ENCODE results near the gene CD6. TPM values are rescaled to one million over a fixed set of nuclear protein-coding genes. Genes with fewer than 3 reads are reported as not detected.

Gene CD6
- total RNA-seq, 2 donors from 2014 or later, result 0.51 to 1.2 TPM

DNA sequence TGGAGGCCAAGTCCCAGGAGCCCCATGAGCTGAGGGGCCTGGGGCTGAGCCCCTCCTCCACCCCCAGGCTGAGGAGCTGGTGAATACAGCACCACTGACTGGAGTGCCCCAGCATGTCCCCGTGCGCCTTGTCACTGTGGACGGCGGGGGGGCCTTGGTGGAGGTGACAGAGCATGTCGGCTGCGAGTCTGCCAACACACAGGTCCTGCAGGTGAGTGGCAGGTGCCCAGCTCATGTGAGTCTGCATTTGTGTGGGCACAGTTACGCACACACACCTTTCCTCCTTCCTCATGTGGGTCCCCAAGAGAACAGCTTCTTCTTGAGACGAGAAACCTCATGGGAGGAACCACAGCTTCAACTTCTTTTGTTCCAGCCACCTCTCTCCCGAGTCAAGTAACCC lies 39.6 kb upstream of the CD6 start:
- 87% methylated on average over 9 of the region's 9 CpGs for WGBS
- Histone ChIP-seq H3K27ac (no peak overlapping the region), H3K9me3 (no peaks in the 10 kb centered on the region), H3K36me3 (no peaks in the 10 kb centered on the region), H3K4me1 (replicated peaks) (no peaks in the 10 kb centered on the region), H3K4me3 (no peak overlapping the region), H3K27me3 (replicated peaks; ENCODE audit: insufficient read depth) (no peaks in the 10 kb centered on the region)
- DNase-seq (ENCODE audit: low spot score), result no peak
- intact Hi-C loops (cut with DNase I), result no loop called here
- no peak for TF ChIP-seq POLR2AphosphoS5 (IDR thresholded peaks at IDR 0.05)
- TF ChIP-seq POLR2A (IDR thresholded peaks at IDR 0.05), result no peak
- TF ChIP-seq, protein P1, sequence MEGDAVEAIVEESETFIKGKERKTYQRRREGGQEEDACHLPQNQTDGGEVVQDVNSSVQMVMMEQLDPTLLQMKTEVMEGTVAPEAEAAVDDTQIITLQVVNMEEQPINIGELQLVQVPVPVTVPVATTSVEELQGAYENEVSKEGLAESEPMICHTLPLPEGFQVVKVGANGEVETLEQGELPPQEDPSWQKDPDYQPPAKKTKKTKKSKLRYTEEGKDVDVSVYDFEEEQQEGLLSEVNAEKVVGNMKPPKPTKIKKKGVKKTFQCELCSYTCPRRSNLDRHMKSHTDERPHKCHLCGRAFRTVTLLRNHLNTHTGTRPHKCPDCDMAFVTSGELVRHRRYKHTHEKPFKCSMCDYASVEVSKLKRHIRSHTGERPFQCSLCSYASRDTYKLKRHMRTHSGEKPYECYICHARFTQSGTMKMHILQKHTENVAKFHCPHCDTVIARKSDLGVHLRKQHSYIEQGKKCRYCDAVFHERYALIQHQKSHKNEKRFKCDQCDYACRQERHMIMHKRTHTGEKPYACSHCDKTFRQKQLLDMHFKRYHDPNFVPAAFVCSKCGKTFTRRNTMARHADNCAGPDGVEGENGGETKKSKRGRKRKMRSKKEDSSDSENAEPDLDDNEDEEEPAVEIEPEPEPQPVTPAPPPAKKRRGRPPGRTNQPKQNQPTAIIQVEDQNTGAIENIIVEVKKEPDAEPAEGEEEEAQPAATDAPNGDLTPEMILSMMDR (IDR thresholded peaks at IDR 0.05), result no peak

DNA sequence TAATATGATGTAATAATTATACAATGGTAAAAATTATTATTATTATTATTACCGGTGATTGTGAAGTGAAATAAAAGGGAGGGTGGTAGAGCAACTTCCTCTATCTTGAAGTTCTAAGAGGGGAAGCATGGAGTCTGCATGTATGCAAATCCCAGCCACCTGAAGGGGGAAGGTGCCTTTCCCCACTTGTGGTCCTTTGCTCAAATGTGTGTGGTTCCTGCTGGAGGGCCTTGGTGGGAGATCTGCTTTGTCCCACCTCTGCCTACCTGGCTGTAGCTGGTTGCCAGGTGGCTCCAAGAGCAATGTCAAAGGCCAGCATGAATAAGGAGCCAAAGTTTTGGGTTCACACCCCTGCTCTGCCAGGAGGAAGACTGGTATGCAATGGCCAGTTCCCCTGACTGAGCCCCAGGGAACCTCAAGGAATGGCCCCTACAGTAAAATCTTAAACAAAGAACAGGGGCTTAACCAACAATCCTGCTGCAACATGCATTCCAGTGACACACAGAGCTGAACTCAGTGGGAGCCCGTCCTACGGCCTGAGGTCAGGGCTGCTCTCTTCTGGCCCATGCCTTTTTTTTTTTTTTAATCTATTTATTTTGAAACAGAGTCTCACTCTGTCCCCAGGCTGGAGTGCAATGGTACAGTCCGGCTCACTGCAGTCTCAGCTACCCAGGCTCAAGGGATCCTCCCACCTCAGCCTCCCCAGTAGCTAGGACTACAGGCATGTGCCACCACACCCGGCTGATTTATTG lies 38.7 kb upstream of the CD6 start:
- no peaks in the 10 kb centered on the region for H3K36me3 ChIP-seq
- no peaks in the 10 kb centered on the region for H3K27me3 ChIP-seq (replicated peaks; ENCODE audit: insufficient read depth)
- no peaks in the 10 kb centered on the region for H3K9me3 ChIP-seq
- no peak overlapping the region for H3K4me3 ChIP-seq
- DNase-seq (ENCODE audit: low spot score), result no peak
- no peaks in the 10 kb centered on the region for H3K4me1 ChIP-seq (replicated peaks)
- WGBS, result 69% methylated on average over 5 of the region's 5 CpGs
- intact Hi-C loops (cut with DNase I), result no loop called here
- TF ChIP-seq POLR2A (IDR thresholded peaks at IDR 0.05) (no peak), POLR2AphosphoS5 (IDR thresholded peaks at IDR 0.05) (no peak)
- TF ChIP-seq, protein P1 (IDR thresholded peaks at IDR 0.05), result no peak
- H3K27ac ChIP-seq, result no peak overlapping the region

DNA sequence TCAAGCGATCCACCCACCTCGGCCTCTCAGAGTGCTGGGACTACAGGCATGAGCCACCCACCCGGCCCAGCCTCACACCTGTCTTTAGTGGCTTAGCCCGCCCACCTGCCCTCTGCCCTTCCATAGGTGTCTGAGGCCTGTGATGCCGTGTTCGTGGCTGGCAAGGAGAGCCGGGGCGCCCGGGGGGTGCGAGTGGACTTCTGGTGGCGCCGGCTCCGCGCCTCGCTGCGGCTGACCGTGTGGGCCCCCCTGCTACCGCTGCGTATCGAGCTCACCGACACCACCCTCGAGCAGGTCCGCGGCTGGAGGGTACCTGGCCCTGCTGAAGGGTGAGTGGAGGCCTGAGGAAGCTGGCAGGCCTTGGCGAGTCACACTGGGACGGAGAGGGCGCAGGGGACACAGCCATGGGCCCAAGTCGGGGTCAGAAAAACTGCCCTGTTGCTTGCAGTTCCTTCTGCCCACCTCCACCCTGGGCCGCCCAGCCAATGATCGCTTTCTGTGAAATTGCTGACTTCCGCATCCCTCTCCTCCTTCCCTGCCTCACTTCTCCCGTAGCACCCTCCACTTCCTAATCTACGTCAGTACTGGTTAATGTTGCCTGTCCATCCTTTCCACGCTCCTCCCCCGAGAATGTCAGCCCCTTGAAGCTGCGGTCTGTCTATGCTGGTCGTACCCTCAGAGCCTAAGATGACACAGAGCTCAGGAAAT lies 37.9 kb upstream of the CD6 start:
- WGBS, result 94% methylated on average over 33 of the region's 37 CpGs
- intact Hi-C loops (cut with DNase I), result no loop called here

DNA sequence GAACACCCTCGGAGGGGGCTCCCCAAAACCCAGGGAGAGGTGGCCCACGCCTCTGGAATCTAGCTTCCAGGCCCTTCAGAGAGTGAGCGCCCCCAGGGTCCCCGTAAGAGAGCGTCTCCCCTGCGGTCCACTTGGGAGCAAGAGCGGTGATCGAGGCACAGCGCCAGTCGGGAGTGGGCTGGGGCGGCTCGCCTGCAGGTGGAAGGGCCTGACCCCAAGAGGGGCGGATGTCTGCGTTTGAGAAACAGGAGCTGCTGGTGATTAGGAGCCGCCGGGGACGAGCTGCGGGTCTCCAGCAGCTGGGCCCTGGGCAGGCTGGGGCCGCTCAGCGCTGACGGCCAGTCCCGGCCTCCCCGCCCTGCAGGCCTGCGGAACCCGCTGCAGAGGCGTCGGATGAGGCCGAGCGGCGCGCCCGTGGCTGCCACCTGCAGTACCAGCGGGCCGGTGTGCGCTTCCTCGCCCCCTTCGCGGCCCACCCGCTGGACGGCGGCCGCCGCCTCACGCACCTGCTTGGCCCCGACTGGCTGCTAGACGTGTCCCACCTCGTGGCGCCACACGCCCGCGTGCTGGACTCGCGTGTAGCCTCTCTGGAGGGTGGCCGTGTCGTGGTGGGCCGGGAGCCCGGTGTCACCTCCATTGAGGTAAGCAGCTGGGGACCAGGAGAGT lies 37.2 kb upstream of the CD6 start:
- no peaks in the 10 kb centered on the region for H3K9me3 ChIP-seq
- TF ChIP-seq POLR2A (IDR thresholded peaks at IDR 0.05) (no peak), POLR2AphosphoS5 (IDR thresholded peaks at IDR 0.05) (no peak)
- TF ChIP-seq, protein P1 (IDR thresholded peaks at IDR 0.05), result no peak
- no peak overlapping the region for H3K27ac ChIP-seq
- no peak for DNase-seq (ENCODE audit: low spot score)
- H3K4me3 ChIP-seq, result no peak overlapping the region
- no peaks in the 10 kb centered on the region for H3K27me3 ChIP-seq (replicated peaks; ENCODE audit: insufficient read depth)
- intact Hi-C loops (cut with DNase I), result no loop called here
- WGBS, result 92% methylated on average over 48 of the region's 57 CpGs
- H3K36me3 ChIP-seq, result no peaks in the 10 kb centered on the region
- no peaks in the 10 kb centered on the region for H3K4me1 ChIP-seq (replicated peaks)

More for the DNA sequence above, 37.9 kb upstream of the CD6 start:
- Histone ChIP-seq H3K9me3 (no peaks in the 10 kb centered on the region), H3K4me3 (no peak overlapping the region), H3K27ac (no peak overlapping the region), H3K27me3 (replicated peaks; ENCODE audit: insufficient read depth) (no peaks in the 10 kb centered on the region), H3K36me3 (no peaks in the 10 kb centered on the region), H3K4me1 (replicated peaks) (no peaks in the 10 kb centered on the region)
- no peak for DNase-seq (ENCODE audit: low spot score)
- TF ChIP-seq POLR2AphosphoS5 (IDR thresholded peaks at IDR 0.05), result no peak

DNA sequence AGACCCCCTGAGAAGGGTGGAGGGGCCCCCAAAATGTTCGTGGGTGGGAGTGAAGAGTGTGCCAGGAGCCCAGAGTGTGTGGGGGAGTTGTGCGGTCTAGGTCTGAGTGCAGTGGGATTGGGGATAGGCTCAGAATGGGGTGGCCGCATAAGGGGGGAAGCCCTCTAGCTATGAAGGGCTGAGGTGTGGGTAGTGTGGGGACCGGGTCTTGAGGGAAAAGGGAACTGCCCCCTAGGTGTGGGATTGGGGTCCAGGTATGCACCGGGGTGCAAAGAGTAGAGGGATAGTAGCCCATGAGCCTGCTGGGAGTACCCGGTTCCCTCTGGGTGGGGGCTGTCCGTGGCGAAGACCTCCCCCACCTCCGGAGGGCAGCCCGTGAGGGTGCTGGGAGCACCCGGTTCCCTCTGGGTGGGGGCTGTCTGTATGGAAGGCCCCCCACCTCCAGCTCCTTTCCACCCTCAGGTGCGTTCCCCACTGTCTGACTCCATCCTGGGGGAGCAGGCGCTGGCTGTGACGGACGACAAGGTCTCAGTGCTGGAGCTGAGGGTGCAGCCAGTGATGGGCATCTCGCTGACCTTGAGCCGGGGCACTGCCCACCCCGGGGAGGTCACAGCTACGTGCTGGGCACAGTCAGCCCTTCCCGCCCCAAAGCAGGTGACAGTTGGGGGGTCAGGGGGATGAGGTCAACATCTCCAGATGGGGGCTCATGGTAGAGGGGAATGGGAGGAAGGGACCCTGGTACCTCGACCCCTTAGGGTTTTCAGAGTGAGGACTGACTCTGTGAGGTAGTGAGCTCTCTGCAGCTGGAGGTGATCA lies 36.5 kb upstream of the CD6 start:
- Histone ChIP-seq H3K27ac (no peak overlapping the region), H3K9me3 (no peaks in the 10 kb centered on the region), H3K27me3 (replicated peaks; ENCODE audit: insufficient read depth) (no peaks in the 10 kb centered on the region), H3K36me3 (no peaks in the 10 kb centered on the region), H3K4me1 (replicated peaks) (no peaks in the 10 kb centered on the region), H3K4me3 (no peak overlapping the region)
- TF ChIP-seq, protein P1 (IDR thresholded peaks at IDR 0.05), result no peak
- no peak for TF ChIP-seq POLR2A (IDR thresholded peaks at IDR 0.05)
- 93% methylated on average over 21 of the region's 21 CpGs for WGBS
- intact Hi-C loops (cut with DNase I), result no loop called here
- no peak for DNase-seq (ENCODE audit: low spot score)

Measured in prostate gland (tissue), 2 donors.